Type B pancreatic cell (in vitro differentiated cells): ENCODE results near the gene FARP1. TPM values are rescaled to one million over a fixed set of nuclear protein-coding genes. Genes with fewer than 3 reads are reported as not detected.

ENCODE experiments used
- DNase-seq: peaks from one replicate; pipeline ENCODE4 v3.0.0; 2021; ENCODE audit warnings: mixed read lengths; ENCODE audit not compliant: unreplicated experiment; ENCODE audit errors: extremely low spot score
- H3K27ac Mint-ChIP-seq: 2 replicates; pipeline ENCODE4 v1.8.0; 2021; ENCODE audit warnings: mild to moderate bottlenecking, mixed read lengths
- H3K27me3 Mint-ChIP-seq: 2 replicates; pipeline ENCODE4 v1.8.0; 2021; ENCODE audit warnings: mixed read lengths
- H3K36me3 Mint-ChIP-seq: 2 replicates; pipeline ENCODE4 v1.8.0; 2021; ENCODE audit warnings: mixed read lengths
- H3K4me1 Mint-ChIP-seq: one replicate; pipeline ENCODE4 v1.8.0; 2021; ENCODE audit warnings: mixed read lengths; ENCODE audit not compliant: unreplicated experiment
- H3K4me3 Mint-ChIP-seq: 2 replicates; pipeline ENCODE4 v1.8.0; 2021; ENCODE audit warnings: mild to moderate bottlenecking, mixed read lengths
- H3K9me3 Mint-ChIP-seq: 2 replicates; pipeline ENCODE4 v1.8.0; 2021; ENCODE audit warnings: mixed read lengths
- total RNA-seq: library from RNA; stranded (reverse); gene quantifications from 2 replicates; pipeline ENCODE4 v1.2.1, GENCODE V29; 2021; ENCODE audit warnings: low replicate concordance
- TF ChIP-seq, protein P1 (sequence below): fragments of 200-600 bp; sonication (generic); conservative IDR thresholded peaks from 2 replicates; pipeline ENCODE4 v1.5.0; 2021; ENCODE audit warnings: antibody characterized with exemption, mild to moderate bottlenecking

The FARP1 gene
- total RNA-seq, 1 donor from 2014 or later = 195 TPM

GRCh38 chr13:98476106-98476505 lies 333.2 kb downstream of the FARP1 start:
- no peak for DNase-seq
- H3K36me3 Mint-ChIP-seq = peaks cover 33% of the 10 kb centered on the region
- H3K9me3 Mint-ChIP-seq = no peaks in the 10 kb centered on the region
- H3K27ac Mint-ChIP-seq = peak overlapping the region; percentile 50
- peak overlapping the region; percentile 34 for H3K4me3 Mint-ChIP-seq
- no peaks in the 10 kb centered on the region for H3K27me3 Mint-ChIP-seq
- TF ChIP-seq, protein P1, sequence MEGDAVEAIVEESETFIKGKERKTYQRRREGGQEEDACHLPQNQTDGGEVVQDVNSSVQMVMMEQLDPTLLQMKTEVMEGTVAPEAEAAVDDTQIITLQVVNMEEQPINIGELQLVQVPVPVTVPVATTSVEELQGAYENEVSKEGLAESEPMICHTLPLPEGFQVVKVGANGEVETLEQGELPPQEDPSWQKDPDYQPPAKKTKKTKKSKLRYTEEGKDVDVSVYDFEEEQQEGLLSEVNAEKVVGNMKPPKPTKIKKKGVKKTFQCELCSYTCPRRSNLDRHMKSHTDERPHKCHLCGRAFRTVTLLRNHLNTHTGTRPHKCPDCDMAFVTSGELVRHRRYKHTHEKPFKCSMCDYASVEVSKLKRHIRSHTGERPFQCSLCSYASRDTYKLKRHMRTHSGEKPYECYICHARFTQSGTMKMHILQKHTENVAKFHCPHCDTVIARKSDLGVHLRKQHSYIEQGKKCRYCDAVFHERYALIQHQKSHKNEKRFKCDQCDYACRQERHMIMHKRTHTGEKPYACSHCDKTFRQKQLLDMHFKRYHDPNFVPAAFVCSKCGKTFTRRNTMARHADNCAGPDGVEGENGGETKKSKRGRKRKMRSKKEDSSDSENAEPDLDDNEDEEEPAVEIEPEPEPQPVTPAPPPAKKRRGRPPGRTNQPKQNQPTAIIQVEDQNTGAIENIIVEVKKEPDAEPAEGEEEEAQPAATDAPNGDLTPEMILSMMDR = no peak
- H3K4me1 Mint-ChIP-seq = peaks cover 43% of the 10 kb centered on the region

DNA sequence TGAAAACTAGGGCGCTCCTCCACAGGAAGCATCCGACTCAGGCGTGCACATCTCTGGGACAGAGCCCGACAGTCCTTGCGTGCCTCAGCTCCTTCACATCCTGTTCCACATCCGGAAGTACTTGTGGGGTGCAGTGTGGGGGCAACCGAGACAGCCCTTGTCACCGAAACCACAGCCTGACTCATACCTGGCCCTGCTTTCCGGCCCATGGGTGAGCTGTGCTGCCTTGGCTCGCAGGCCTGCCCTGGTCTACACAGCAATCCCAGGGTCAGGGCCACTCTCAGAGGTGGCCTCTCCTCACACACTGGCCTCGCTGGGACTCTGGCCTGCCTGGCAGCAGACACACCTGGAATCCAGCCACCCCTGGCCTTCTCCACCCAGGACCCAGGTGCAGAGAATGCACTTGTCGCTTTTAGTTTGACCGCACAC lies 333.7 kb downstream of the FARP1 start:
- Mint-ChIP-seq H3K4me1 (peaks cover 48% of the 10 kb centered on the region), H3K9me3 (no peaks in the 10 kb centered on the region), H3K36me3 (peaks cover 31% of the 10 kb centered on the region), H3K27me3 (no peaks in the 10 kb centered on the region), H3K4me3 (peak overlapping the region; percentile 34), H3K27ac (peak overlapping the region; percentile 65)
- DNase-seq = no peak
- TF ChIP-seq, protein P1 = no peak

DNA sequence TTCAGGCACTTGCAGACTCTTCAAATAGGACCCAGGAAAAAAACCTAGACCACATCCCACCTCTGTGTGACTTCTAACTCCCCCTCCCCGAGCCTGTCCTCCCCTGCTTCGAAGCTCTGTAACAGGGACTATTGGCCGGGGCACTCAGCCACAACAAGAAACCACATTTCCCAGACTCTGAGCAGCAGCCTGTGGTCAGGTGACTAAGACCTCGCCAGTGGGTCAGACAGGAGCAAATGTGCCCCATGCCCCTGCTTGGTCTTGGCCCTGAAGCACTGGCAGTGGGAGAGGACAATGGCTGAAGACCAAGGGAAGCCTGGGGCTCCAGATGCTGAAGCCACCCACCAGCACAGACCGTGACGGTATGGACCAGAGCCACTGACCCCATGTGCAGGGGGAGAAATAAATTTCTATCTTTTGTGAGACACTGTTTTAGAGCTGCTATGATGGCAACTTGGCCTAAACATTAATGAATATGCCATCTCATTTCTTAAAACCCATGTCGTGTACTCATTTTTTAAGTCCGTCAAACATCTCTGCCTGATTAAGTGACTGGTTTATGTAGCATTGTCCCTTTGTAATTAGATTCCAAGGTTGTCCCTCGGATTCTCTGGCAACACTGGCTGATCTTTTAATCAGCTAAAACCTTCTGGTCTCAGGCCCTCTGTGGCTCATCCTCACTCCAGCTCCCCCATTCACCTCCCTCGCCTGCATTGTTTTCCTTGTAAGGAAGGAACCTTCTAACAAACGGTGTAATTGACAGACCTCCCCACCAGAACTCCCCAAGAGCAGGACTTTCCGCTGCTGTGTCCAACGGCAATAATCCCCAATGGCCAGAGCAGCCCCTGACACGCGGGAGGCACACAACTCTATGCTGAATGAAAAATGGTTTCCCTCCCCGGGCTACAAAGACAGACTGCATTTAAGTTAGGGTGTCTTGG lies 335.6 kb downstream of the FARP1 start:
- Mint-ChIP-seq H3K9me3 (no peaks in the 10 kb centered on the region), H3K4me1 (peaks cover 53% of the 10 kb centered on the region), H3K4me3 (peak overlapping the region; percentile 62), H3K27me3 (no peaks in the 10 kb centered on the region), H3K27ac (peak overlapping the region; percentile 67), H3K36me3 (peaks cover 14% of the 10 kb centered on the region)
- DNase-seq = no peak
- TF ChIP-seq, protein P1 = no peak

GRCh38 chr13:98479496-98480003 lies 336.7 kb downstream of the FARP1 start:
- Mint-ChIP-seq H3K9me3 (no peaks in the 10 kb centered on the region), H3K27ac (no peak overlapping the region), H3K36me3 (peaks cover 10% of the 10 kb centered on the region), H3K4me3 (no peak overlapping the region), H3K4me1 (peaks cover 59% of the 10 kb centered on the region), H3K27me3 (no peaks in the 10 kb centered on the region)
- TF ChIP-seq, protein P1 = no peak
- DNase-seq = no peak

DNA sequence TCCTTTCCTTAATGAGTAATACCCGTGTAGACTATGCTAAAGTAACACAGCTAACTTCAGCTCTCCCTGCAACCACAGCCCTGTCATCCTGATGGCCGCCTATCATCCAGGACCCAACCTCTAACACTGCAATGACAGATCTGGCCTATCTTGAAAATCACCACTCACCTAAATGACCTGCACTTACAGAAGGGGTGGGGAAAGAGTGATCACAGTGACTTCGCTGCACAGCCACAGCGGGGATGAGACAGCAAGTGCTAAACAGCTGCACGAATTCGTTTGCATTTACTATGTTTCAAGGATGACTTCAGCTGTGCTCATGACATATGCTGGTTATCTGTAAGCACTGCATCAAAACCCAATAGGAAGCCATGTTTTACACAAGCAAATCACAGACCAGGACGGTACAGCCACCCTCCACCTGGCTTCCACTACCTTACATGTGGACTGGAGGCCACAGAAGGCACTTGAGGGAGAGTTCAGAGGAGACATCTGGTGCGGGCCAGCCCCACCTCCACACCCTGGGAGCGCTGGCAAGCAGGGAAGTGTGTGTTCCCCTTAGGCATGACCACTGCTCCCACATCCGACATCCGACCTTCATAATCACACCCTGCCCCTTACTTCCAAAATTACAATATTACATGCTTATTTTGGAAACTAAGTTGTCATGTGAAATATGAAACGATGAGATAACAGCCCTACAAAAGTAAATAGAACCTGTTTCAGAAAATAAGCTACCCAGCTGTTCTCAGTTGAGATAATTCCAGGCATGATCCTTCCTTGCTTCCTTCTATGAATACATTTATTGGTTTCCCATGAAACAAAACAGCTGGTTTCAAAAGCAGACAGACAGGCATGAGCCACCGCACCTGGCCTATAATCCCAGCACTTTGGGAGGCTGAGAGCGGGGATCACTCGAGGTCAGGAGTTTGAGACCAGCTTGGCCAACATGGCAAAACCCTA lies 338.3 kb downstream of the FARP1 start:
- Mint-ChIP-seq H3K4me3 (peak overlapping the region; percentile 65), H3K27ac (peak overlapping the region; percentile 83), H3K27me3 (no peaks in the 10 kb centered on the region), H3K4me1 (peaks cover 69% of the 10 kb centered on the region), H3K36me3 (peaks cover 10% of the 10 kb centered on the region), H3K9me3 (no peaks in the 10 kb centered on the region)
- DNase-seq = no peak
- TF ChIP-seq, protein P1 = no peak
